PFSK-1 (cell line): Measurements from ENCODE around the gene SERINC3.

Source experiments
- FOXP2 ChIP-seq: optimal IDR thresholded peaks from 2 replicates; pipeline ENCODE3; 2011; ENCODE audit warnings: borderline replicate concordance, control low read depth, inconsistent platforms; ENCODE audit not compliant: insufficient read depth; ENCODE audit errors: extremely low read length, extremely low read depth
- POLR2AphosphoS5 ChIP-seq: IDR thresholded peaks from 2 replicates; pipeline ENCODE4 v1.6.1; 2012; ENCODE audit warnings: low read depth, mild to moderate bottlenecking, control low read depth, low read length, moderate library complexity
- REST ChIP-seq, 2 experiments: IDR thresholded peaks; 2 replicates each; pipeline versions ENCODE4 v1.6.1 to v1.8.0; 2011 to 2012; ENCODE audit warnings: low read depth in 2 of 2, low read length in 2 of 2, control low read depth in 1 of 2, inconsistent platforms in 1 of 2, mild to moderate bottlenecking in 1 of 2, moderate library complexity in 1 of 2; ENCODE audit not compliant: insufficient read depth in 1 of 2
- SIN3A ChIP-seq: IDR thresholded peaks from 2 replicates; pipeline ENCODE4 v1.6.1; 2012; ENCODE audit warnings: mild to moderate bottlenecking, low read length, moderate library complexity, borderline replicate concordance; ENCODE audit not compliant: insufficient read depth
- TAF1 ChIP-seq: IDR thresholded peaks from 2 replicates; pipeline ENCODE4 v1.6.1; 2012; ENCODE audit warnings: low read length, control low read depth, borderline replicate concordance; ENCODE audit not compliant: insufficient read depth

The SERINC3 gene

DNA sequence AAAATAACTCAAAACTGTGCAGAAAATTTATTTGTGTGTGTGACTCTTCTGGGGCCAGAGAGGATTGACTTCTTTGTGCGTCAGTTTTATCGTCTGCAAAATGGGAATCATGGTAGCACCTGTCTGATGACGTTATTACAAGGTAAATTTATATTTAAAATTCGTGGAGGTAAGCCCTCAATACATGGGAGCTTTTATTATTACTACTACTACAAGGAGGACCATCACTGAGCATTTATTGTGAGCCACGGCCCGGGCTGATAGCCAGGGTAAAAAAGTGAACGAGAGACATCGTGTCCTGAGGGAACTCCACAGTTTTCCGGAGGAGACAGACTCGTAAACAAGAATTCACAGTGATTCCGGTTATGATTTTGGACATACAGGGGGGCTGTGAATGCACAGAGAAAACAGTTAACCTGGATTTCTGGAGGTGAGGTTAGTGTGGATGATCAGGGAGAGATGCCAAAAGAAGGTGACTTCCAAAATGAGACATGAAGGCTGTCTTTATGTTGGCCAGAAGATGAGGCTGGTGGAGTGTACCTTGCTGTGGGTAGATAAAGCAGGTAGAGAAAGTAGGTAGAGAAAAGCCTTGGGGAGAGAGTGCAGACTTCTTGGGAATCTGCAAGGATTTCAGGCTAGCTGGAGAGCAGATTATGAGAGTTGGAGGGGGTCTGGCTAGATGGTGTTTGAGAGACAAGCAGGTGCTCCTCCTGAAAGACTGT is 10.6 kb upstream of the SERINC3 start:
- TF ChIP-seq SIN3A (no peak), POLR2AphosphoS5 (no peak)

GRCh38 chr20:44528309-44528708 is 6.4 kb upstream of the SERINC3 start:
- TF ChIP-seq REST (IDR thresholded peaks at IDR 0.05; ENCODE audit: insufficient read depth in 1 of 2, low read depth in 2 of 2, low read length in 2 of 2): no peak
- no peak for TF ChIP-seq TAF1

- TF ChIP-seq TAF1: no peak
- no peak for TF ChIP-seq POLR2AphosphoS5
- no peak for TF ChIP-seq FOXP2
- no peak for TF ChIP-seq SIN3A
- TF ChIP-seq REST (IDR thresholded peaks at IDR 0.05; ENCODE audit: insufficient read depth in 1 of 2, low read depth in 2 of 2, low read length in 2 of 2): no peak
Measured at GRCh38 chr20:44527716-44528199, 5.9 kb upstream of the SERINC3 start.

GRCh38 chr20:44526129-44526528 is 4.3 kb upstream of the SERINC3 start:
- no peak for TF ChIP-seq TAF1
- no peak for TF ChIP-seq REST (IDR thresholded peaks at IDR 0.05; ENCODE audit: insufficient read depth in 1 of 2, low read depth in 2 of 2, low read length in 2 of 2)
- no peak for TF ChIP-seq POLR2AphosphoS5
- TF ChIP-seq SIN3A: no peak
- no peak for TF ChIP-seq FOXP2

DNA sequence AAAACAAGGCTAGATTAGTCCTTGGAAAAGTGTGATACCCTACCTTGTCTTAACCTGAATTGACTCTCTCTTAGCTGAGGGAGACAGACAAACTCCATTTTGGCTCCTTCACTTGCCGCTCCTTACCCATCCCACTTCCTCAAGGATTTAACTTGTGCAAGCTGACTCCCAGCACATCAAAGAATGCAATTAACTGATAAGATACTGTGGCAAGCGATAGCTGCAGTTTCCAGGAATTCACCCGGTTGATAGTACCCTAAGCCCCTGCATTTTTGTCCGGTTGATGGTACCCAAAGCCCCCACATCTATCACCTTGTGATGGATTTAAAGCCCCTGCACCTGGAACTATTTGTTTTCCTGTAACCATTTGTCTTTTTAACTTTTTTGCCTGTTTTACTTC is 1.9 kb upstream of the SERINC3 start:
- TF ChIP-seq FOXP2: no peak
- TF ChIP-seq SIN3A: no peak
- no peak for TF ChIP-seq POLR2AphosphoS5
- TF ChIP-seq REST (IDR thresholded peaks at IDR 0.05; ENCODE audit: insufficient read depth in 1 of 2, low read depth in 2 of 2, low read length in 2 of 2): no peak
- no peak for TF ChIP-seq TAF1
